OCI-LY3 (cell line): Measurements from ENCODE around the gene SYCP2L.

Source experiments
- H2AFZ ChIP-seq: fragments of 200-600, 300-600 bp; shearing (Covaris generic); 2 replicates; pipeline ENCODE4 v1.6.0; 2014; ENCODE audit warnings: antibody characterized with exemption, low read depth, low read length
- H3K27ac ChIP-seq: fragments of 200-600, 300-600 bp; sonication (generic); 2 replicates; pipeline ENCODE4 v1.5.1; 2014; ENCODE audit warnings: mild to moderate bottlenecking, low read length, moderate library complexity, mixed read lengths
- H3K27me3 ChIP-seq: fragments of 200-600, 300-600 bp; sonication (generic); 2 replicates; pipeline ENCODE4 v1.6.1; 2014; ENCODE audit warnings: low read depth, low read length, mixed read lengths
- H3K36me3 ChIP-seq: fragments of 200-600, 300-600 bp; sonication (generic); replicated peaks from 2 replicates; pipeline ENCODE3; 2014; ENCODE audit warnings: low read depth, low read length, mixed read lengths
- H3K4me1 ChIP-seq: fragments of 300-600, 200-600 bp; sonication (generic); 2 replicates; pipeline ENCODE4 v1.6.1; 2014; ENCODE audit warnings: low read length, mixed read lengths
- H3K4me2 ChIP-seq: fragments of 200-600, 300-600 bp; sonication (generic); 2 replicates; pipeline ENCODE4 v1.6.1; 2014; ENCODE audit warnings: low read length, mixed read lengths
- H3K4me3 ChIP-seq: fragments of 300-600, 200-600 bp; sonication (generic); 2 replicates; pipeline ENCODE4 v1.5.1; 2014; ENCODE audit warnings: antibody characterized with exemption, mild to moderate bottlenecking, low read length, moderate library complexity
- H3K79me2 ChIP-seq: fragments of 300-600, 200-600 bp; shearing (Covaris generic); 2 replicates; pipeline ENCODE4 v1.6.1; 2014; ENCODE audit warnings: mild to moderate bottlenecking, low read length, mixed read lengths
- H3K9ac ChIP-seq: fragments of 300-600, 200-600 bp; shearing (Covaris generic); 2 replicates; pipeline ENCODE4 v1.6.0; 2014; ENCODE audit warnings: mild to moderate bottlenecking, low read length, moderate library complexity
- H3K9me3 ChIP-seq: fragments of 200-600, 300-600 bp; shearing (Covaris generic); 2 replicates; pipeline ENCODE4 v1.6.1; 2014; ENCODE audit warnings: low read length, mixed read lengths; ENCODE audit not compliant: insufficient read depth
- H4K20me1 ChIP-seq: fragments of 200-600, 300-600 bp; sonication (generic); 2 replicates; pipeline ENCODE4 v1.6.1; 2016; ENCODE audit warnings: low read length, mixed read lengths; ENCODE audit not compliant: insufficient read depth
- EZH2phosphoT487 ChIP-seq: fragments of 200-600 bp; shearing (Covaris generic); IDR thresholded peaks from 2 replicates; pipeline ENCODE4 v1.6.1; 2018; ENCODE audit warnings: antibody characterized with exemption, mixed run types, low read depth
- TF ChIP-seq, protein P1 (sequence below): fragments of 200-600, 300-600 bp; sonication (generic); IDR thresholded peaks from 2 replicates; pipeline ENCODE4 v1.5.1; 2014; ENCODE audit warnings: antibody characterized with exemption, low read length, low read depth

SYCP2L gene

DNA sequence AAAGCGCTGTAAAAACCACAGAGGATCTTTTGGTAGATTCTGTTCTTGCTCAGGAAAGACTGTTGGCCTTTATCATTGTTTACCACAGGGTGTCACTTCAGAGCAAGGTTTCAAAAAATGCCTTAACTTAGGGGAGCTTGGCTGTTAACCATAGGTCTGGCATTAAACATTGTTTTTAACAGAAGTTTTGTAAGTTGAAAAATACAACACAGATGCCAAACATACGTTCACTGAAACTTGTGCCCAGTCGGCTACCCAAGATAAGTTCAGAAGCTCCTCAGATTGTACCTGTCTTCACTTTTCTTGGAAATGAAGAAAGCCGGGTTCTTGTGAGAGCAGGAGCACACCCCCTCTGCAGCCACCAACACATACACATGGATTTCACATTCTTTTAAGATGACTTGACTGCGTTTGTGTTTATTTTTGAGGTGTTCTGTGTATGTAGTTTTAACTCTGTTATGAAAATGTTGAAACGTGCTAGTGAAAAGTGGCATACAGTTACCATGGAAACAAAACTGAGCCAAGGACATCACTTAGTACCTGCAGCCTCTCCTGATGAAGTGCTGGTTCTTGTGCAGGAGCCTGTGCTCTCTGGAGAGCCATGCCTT is 64.9 kb downstream of the SYCP2L start:
- TF ChIP-seq, protein P1, sequence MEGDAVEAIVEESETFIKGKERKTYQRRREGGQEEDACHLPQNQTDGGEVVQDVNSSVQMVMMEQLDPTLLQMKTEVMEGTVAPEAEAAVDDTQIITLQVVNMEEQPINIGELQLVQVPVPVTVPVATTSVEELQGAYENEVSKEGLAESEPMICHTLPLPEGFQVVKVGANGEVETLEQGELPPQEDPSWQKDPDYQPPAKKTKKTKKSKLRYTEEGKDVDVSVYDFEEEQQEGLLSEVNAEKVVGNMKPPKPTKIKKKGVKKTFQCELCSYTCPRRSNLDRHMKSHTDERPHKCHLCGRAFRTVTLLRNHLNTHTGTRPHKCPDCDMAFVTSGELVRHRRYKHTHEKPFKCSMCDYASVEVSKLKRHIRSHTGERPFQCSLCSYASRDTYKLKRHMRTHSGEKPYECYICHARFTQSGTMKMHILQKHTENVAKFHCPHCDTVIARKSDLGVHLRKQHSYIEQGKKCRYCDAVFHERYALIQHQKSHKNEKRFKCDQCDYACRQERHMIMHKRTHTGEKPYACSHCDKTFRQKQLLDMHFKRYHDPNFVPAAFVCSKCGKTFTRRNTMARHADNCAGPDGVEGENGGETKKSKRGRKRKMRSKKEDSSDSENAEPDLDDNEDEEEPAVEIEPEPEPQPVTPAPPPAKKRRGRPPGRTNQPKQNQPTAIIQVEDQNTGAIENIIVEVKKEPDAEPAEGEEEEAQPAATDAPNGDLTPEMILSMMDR, result peak; percentile 61
- no peak for TF ChIP-seq EZH2phosphoT487
- Histone ChIP-seq H3K4me1 (no peaks in the 10 kb centered on the region), H4K20me1 (no peaks in the 10 kb centered on the region), H3K27ac (no peak overlapping the region), H3K4me3 (no peak overlapping the region), H3K9ac (no peak overlapping the region), H3K36me3 (no peaks in the 10 kb centered on the region), H3K9me3 (no peaks in the 10 kb centered on the region), H3K4me2 (no peak overlapping the region), H3K27me3 (no peaks in the 10 kb centered on the region), H2AFZ (no peak overlapping the region), H3K79me2 (no peaks in the 10 kb centered on the region)

DNA sequence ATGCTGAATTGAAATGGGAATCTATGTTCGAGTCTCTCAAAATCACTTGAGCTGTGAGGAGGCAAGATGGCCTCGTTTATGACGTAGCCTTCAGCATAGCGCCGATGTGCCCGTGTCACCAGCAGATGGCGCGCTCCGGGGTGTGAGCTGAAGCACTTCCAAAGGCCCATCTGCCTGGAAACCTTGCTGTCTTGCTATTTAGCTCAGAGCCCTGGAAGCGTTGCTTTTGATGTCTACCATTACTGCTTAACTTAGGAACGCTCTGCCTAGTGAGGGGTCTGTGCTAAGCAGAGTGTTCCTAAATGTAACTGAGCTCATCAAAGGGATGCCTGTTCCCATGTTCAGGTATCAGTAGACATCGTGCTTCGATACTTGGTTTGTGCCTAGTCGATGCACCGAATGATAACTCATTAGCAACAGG is 67.7 kb downstream of the SYCP2L start:
- H4K20me1 ChIP-seq, result no peaks in the 10 kb centered on the region
- no peaks in the 10 kb centered on the region for H3K79me2 ChIP-seq
- peak overlapping the region; percentile 89 for H2AFZ ChIP-seq
- no peaks in the 10 kb centered on the region for H3K4me1 ChIP-seq
- H3K9ac ChIP-seq, result no peak overlapping the region
- no peak overlapping the region for H3K27ac ChIP-seq
- peak overlapping the region; percentile 37 for H3K4me2 ChIP-seq
- H3K4me3 ChIP-seq, result no peak overlapping the region
- TF ChIP-seq EZH2phosphoT487, result no peak
- TF ChIP-seq, protein P1, result peak; percentile 75
- H3K36me3 ChIP-seq, result no peaks in the 10 kb centered on the region
- no peaks in the 10 kb centered on the region for H3K9me3 ChIP-seq
- no peaks in the 10 kb centered on the region for H3K27me3 ChIP-seq

DNA sequence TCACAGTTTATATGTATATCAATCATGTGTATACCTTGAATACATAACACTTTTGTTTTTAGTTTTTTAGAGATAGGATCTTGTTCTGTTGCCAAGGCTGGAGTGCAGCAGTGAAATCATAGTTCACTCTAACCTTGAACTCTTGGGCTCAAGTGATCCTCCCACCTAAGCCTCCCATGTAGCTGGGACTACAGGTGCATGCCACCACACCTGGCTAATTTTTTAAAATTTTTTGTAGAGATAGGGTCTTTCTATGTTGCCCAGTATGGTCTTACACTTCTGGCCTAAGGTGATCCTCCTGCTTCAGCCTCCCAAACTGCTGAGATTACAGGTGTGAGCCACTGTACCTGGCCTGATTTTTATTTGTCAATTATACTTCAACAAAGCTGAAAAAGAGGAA is 69.9 kb downstream of the SYCP2L start:
- no peaks in the 10 kb centered on the region for H3K9me3 ChIP-seq
- H2AFZ ChIP-seq, result no peak overlapping the region
- no peak overlapping the region for H3K4me2 ChIP-seq
- no peaks in the 10 kb centered on the region for H3K36me3 ChIP-seq
- H3K9ac ChIP-seq, result no peak overlapping the region
- no peaks in the 10 kb centered on the region for H3K4me1 ChIP-seq
- H4K20me1 ChIP-seq, result no peaks in the 10 kb centered on the region
- H3K4me3 ChIP-seq, result no peak overlapping the region
- TF ChIP-seq, protein P1, result no peak
- no peak for TF ChIP-seq EZH2phosphoT487
- no peaks in the 10 kb centered on the region for H3K79me2 ChIP-seq
- no peak overlapping the region for H3K27ac ChIP-seq
- H3K27me3 ChIP-seq, result no peaks in the 10 kb centered on the region

DNA sequence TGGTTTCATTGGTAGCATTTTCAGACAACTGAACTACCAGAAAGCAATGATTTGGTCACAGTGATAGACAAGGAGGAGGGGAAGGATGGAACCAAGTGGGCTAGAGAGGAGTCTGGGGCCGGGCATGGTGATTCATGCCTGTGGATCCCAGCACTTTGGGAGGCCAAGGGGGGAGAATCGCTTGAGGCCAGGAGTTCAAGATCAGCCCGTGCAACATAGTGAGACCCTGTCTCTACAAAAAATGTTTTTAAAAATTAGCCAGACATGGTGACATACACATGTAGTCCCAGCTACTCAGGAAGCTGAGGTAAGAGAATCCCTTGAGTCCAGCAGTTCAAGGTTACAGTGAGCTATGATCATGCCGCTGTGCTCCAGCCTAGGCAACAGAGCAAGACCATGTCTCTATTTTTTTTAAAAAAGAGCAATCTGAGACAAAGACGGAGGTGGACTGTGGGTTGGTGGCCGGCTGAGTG is 70.6 kb downstream of the SYCP2L start:
- no peaks in the 10 kb centered on the region for H3K27me3 ChIP-seq
- no peak overlapping the region for H3K27ac ChIP-seq
- no peak overlapping the region for H3K4me2 ChIP-seq
- H3K79me2 ChIP-seq, result no peaks in the 10 kb centered on the region
- H4K20me1 ChIP-seq, result no peaks in the 10 kb centered on the region
- TF ChIP-seq, protein P1, result no peak
- TF ChIP-seq EZH2phosphoT487, result no peak
- H3K36me3 ChIP-seq, result no peaks in the 10 kb centered on the region
- H3K9ac ChIP-seq, result no peak overlapping the region
- H3K4me1 ChIP-seq, result peaks cover 4% of the 10 kb centered on the region
- no peak overlapping the region for H3K4me3 ChIP-seq
- no peaks in the 10 kb centered on the region for H3K9me3 ChIP-seq
- no peak overlapping the region for H2AFZ ChIP-seq
